Lower lobe of right lung (tissue), 2 donors: ENCODE data around the gene MMP28. TPM values are rescaled to one million over a fixed set of nuclear protein-coding genes. Genes with fewer than 3 reads are reported as not detected.

ENCODE experiments used
- ATAC-seq, 2 donors: fragments of 200-7000 bp; cut with Tn5 transposase; one replicate each; pipeline ENCODE4 v1.9.1; 2020 to 2022; ENCODE audit warnings: mild to moderate bottlenecking in 2 of 2, moderate library complexity in 2 of 2
- DNase-seq: peaks from one replicate; pipeline ENCODE4 v3.0.0-alpha.2; 2020
- H3K27ac ChIP-seq: fragments of 200-600 bp; one replicate; pipeline ENCODE4 v1.8.0; 2022
- H3K27me3 ChIP-seq: fragments of 200-600 bp; one replicate; pipeline ENCODE4 v1.8.0; 2022; ENCODE audit warnings: low read depth
- H3K36me3 ChIP-seq: fragments of 200-600 bp; one replicate; pipeline ENCODE4 v1.8.0; 2022; ENCODE audit warnings: mild to moderate bottlenecking
- H3K4me1 ChIP-seq: fragments of 200-600 bp; one replicate; pipeline ENCODE4 v1.8.0; 2022
- H3K4me3 ChIP-seq: fragments of 200-600 bp; one replicate; pipeline ENCODE4 v1.8.0; 2022; ENCODE audit warnings: mild to moderate bottlenecking
- H3K9me3 ChIP-seq: fragments of 200-600 bp; one replicate; pipeline ENCODE4 v1.8.0; 2022
- intact Hi-C: fragments of 100-400 bp; cut with DNase I; formaldehyde crosslinking; loops from one replicate; pipeline ENCODE4 v1.11.0; 2022
- total RNA-seq: library from RNA; stranded (reverse); fragmentation: NEBNext Ultra II Directional; extraction: Animal tissue kit (Norgen Biotek cat#: 25700); gene quantifications from one replicate; pipeline ENCODE4 v1.2.1, GENCODE V29; 2021
- TF ChIP-seq, protein P1 (sequence below): fragments of 200-600 bp; IDR thresholded peaks from one replicate; pipeline ENCODE4 v1.8.0; 2022; ENCODE audit warnings: antibody characterized with exemption, mild to moderate bottlenecking
- donor health status: DM: no; HTN: yes; CAD: no; lungs with severe emphysema.

The MMP28 gene
- total RNA-seq, 1 donor from 2014 or later = 40.9 TPM

GRCh38 chr17:35745749-35746320 lies 49.6 kb downstream of the MMP28 start:
- intact Hi-C loops = loop anchor here (10.0 kb wide), 1 partner anchor 131 kb away; no protein-coding TSS in a partner anchor
- Histone ChIP-seq H3K27me3 (peaks cover 58% of the 10 kb centered on the region), H3K4me1 (peaks cover 13% of the 10 kb centered on the region), H3K4me3 (no peak overlapping the region), H3K9me3 (no peaks in the 10 kb centered on the region), H3K36me3 (no peaks in the 10 kb centered on the region), H3K27ac (no peak overlapping the region)
- DNase-seq (no peak), ATAC-seq (no peak)
- TF ChIP-seq, protein P1, sequence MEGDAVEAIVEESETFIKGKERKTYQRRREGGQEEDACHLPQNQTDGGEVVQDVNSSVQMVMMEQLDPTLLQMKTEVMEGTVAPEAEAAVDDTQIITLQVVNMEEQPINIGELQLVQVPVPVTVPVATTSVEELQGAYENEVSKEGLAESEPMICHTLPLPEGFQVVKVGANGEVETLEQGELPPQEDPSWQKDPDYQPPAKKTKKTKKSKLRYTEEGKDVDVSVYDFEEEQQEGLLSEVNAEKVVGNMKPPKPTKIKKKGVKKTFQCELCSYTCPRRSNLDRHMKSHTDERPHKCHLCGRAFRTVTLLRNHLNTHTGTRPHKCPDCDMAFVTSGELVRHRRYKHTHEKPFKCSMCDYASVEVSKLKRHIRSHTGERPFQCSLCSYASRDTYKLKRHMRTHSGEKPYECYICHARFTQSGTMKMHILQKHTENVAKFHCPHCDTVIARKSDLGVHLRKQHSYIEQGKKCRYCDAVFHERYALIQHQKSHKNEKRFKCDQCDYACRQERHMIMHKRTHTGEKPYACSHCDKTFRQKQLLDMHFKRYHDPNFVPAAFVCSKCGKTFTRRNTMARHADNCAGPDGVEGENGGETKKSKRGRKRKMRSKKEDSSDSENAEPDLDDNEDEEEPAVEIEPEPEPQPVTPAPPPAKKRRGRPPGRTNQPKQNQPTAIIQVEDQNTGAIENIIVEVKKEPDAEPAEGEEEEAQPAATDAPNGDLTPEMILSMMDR = no peak

- no peaks in the 10 kb centered on the region for H3K9me3 ChIP-seq
- ATAC-seq = no peak
- TF ChIP-seq, protein P1 = no peak
- intact Hi-C loops = loop anchor here (10.0 kb wide), 1 partner anchor 130 kb away; no protein-coding TSS in a partner anchor
- no peak overlapping the region for H3K4me3 ChIP-seq
- no peaks in the 10 kb centered on the region for H3K36me3 ChIP-seq
- H3K27me3 ChIP-seq = peaks cover 58% of the 10 kb centered on the region
- no peak for DNase-seq
- H3K27ac ChIP-seq = no peak overlapping the region
- H3K4me1 ChIP-seq = peaks cover 12% of the 10 kb centered on the region
These were observed 50.2 kb downstream of the MMP28 start for GRCh38 chr17:35745246-35745645.

DNA sequence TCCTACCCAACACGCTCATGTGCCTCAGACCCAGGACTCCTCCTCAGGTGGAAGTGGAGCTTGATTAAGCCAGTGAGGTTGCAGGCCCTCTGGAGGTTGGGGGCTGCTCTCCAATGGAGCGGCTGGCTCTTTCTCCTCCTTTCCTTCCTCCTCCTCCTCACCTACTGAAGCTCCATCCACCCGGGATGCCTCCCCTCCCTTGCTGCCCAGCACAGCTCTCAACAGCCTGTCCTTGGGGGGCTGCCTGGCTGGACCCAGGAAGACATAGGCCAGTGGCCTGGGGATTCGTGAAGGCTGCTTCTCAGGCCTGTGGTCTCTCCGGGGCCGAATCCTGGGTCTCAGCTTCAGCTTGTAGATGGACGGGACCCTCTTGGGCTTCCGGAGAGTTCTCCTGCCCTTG lies 50.6 kb downstream of the MMP28 start:
- TF ChIP-seq, protein P1 = no peak
- no peaks in the 10 kb centered on the region for H3K36me3 ChIP-seq
- H3K9me3 ChIP-seq = no peaks in the 10 kb centered on the region
- no peak overlapping the region for H3K27ac ChIP-seq
- H3K27me3 ChIP-seq = peaks cover 57% of the 10 kb centered on the region
- H3K4me3 ChIP-seq = no peak overlapping the region
- peaks cover 8% of the 10 kb centered on the region for H3K4me1 ChIP-seq
- no peak for ATAC-seq
- no peak for DNase-seq
- intact Hi-C loops = loop anchor here (10.0 kb wide), 1 partner anchor 130 kb away; no protein-coding TSS in a partner anchor

- DNase-seq (no peak), ATAC-seq (no peak)
- H3K4me3 ChIP-seq = no peak overlapping the region
- TF ChIP-seq, protein P1 = no peak
- H3K27me3 ChIP-seq = peaks cover 47% of the 10 kb centered on the region
- intact Hi-C loops = loop anchor here (10.0 kb wide), 1 partner anchor 129 kb away; no protein-coding TSS in a partner anchor
- H3K4me1 ChIP-seq = peaks cover 8% of the 10 kb centered on the region
- H3K36me3 ChIP-seq = no peaks in the 10 kb centered on the region
- no peak overlapping the region for H3K27ac ChIP-seq
- H3K9me3 ChIP-seq = no peaks in the 10 kb centered on the region
These were observed 51.7 kb downstream of the MMP28 start for GRCh38 chr17:35743626-35744328.

GRCh38 chr17:35742896-35743477 lies 52.5 kb downstream of the MMP28 start:
- TF ChIP-seq, protein P1 = no peak
- no peaks in the 10 kb centered on the region for H3K9me3 ChIP-seq
- peaks cover 40% of the 10 kb centered on the region for H3K27me3 ChIP-seq
- H3K4me1 ChIP-seq = peaks cover 8% of the 10 kb centered on the region
- H3K36me3 ChIP-seq = no peaks in the 10 kb centered on the region
- intact Hi-C loops = loop anchor here (10.0 kb wide), 1 partner anchor 128 kb away; no protein-coding TSS in a partner anchor
- no peak overlapping the region for H3K27ac ChIP-seq
- no peak overlapping the region for H3K4me3 ChIP-seq
- DNase-seq = no peak
- ATAC-seq = no peak
